A673 (cell line): ENCODE data around the gene DENND1A. TPM values are rescaled to one million over a fixed set of nuclear protein-coding genes. Genes with fewer than 3 reads are reported as not detected.

Experiments used
- BruUV-seq: library from RNA; stranded (reverse); fragments of 400-500 nt; replicated peaks from 2 replicates; lab custom pipeline; 2021; lab: Mats Ljungman, UMichigan
- CTCF ChIA-PET: fragments of 300-600 bp; sonication (Branson Sonifier 250); formaldehyde crosslinking; loops from one replicate; lab custom pipeline; 2022; ENCODE audit warnings: antibody characterized with exemption; lab: Charles Lee
- POLR2A ChIA-PET: fragments of 300-600 bp; sonication (Branson Sonifier 250); formaldehyde crosslinking; loops from one replicate; lab custom pipeline; 2022; ENCODE audit warnings: antibody characterized with exemption; ENCODE audit not compliant: low non-redundant PET; lab: Charles Lee
- DNase-seq: peaks from one replicate; pipeline ENCODE4 v3.0.0-alpha.2; 2015; ENCODE audit warnings: low spot score
- H3K27ac ChIP-seq: fragments of 200-600 bp; sonication (generic); 2 replicates; pipeline ENCODE4 v1.5.1; 2016; ENCODE audit warnings: mixed run types, low read depth, mild to moderate bottlenecking, mixed read lengths, antibody characterized with exemption, low read length; ENCODE audit not compliant: poor library complexity, severe bottlenecking
- H3K27me3 ChIP-seq: fragments of 200-600 bp; sonication (generic); replicated peaks from 2 replicates; pipeline ENCODE4 v1.6.1; 2017; ENCODE audit warnings: mixed run types, low read depth, mild to moderate bottlenecking, mixed read lengths, antibody characterized with exemption, low read length; ENCODE audit not compliant: insufficient read depth, poor library complexity
- H3K36me3 ChIP-seq: fragments of 200-600 bp; sonication (generic); 2 replicates; pipeline ENCODE4 v1.6.1; 2016; ENCODE audit warnings: mixed run types, mild to moderate bottlenecking, mixed read lengths, antibody characterized with exemption, low read length; ENCODE audit not compliant: insufficient read depth, poor library complexity, severe bottlenecking
- H3K4me1 ChIP-seq: fragments of 200-600 bp; sonication (generic); 2 replicates; pipeline ENCODE4 v1.6.1; 2017; ENCODE audit warnings: mixed run types, mild to moderate bottlenecking, mixed read lengths, antibody characterized with exemption, low read length; ENCODE audit not compliant: insufficient read depth, poor library complexity, severe bottlenecking
- H3K4me3 ChIP-seq: fragments of 200-600 bp; sonication (generic); 2 replicates; pipeline ENCODE4 v1.5.1; 2016; ENCODE audit warnings: low read depth, mixed run types, mild to moderate bottlenecking, mixed read lengths, low read length; ENCODE audit not compliant: poor library complexity, severe bottlenecking
- H3K9me3 ChIP-seq: fragments of 200-600 bp; sonication (generic); 2 replicates; pipeline ENCODE4 v1.6.1; 2016; ENCODE audit warnings: mixed run types, low read depth, mild to moderate bottlenecking, mixed read lengths, antibody characterized with exemption, low read length; ENCODE audit not compliant: poor library complexity, severe bottlenecking
- EZH2 ChIP-seq: fragments of 200-600 bp; sonication (generic); IDR thresholded peaks from 2 replicates; pipeline ENCODE4 v1.6.1; 2017; ENCODE audit warnings: borderline replicate concordance, low read depth, mild to moderate bottlenecking, mixed read lengths, antibody characterized with exemption, low read length; ENCODE audit not compliant: poor library complexity, severe bottlenecking
- intact Hi-C: fragments of 100-400 bp; cut with micrococcal nuclease; formaldehyde crosslinking; loops from one replicate; pipeline ENCODE4 v1.10.0; 2022; ENCODE audit not compliant: unreplicated experiment
- total RNA-seq: library from RNA; stranded (reverse); gene quantifications from 2 replicates; pipeline ENCODE4 v1.2.3, GENCODE V29; 2021
- TF ChIP-seq, protein P1 (sequence below): fragments of 300-800, 200-600 bp; sonication (generic); conservative IDR thresholded peaks from 2 replicates; pipeline ENCODE4 v1.5.1; 2017; ENCODE audit warnings: low read depth, mild to moderate bottlenecking, antibody characterized with exemption, low read length, moderate library complexity, mixed read lengths

Gene DENND1A
- total RNA-seq, 1 experiment from 2014 or later, result 12.0 TPM

DNA sequence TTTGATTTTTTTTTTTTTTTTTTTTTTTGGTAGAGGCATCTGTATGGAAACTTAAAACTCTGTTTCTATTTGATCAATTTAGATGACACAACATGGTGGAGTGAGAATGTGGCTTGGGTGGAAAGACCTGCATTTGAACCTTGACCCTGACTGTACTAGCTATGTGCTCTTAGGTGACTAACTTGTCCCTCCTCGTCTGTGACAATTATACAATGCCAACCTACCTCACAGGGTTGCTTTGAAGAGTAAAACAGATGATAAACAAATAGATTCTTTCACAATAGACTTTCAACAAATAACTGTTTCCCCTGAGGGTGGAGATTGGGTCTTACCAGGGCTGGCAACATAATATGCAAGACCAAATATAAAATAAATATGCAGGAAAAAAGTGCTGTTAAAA is 464.6 kb downstream of the DENND1A start:
- Histone ChIP-seq H3K9me3 (no peaks in the 10 kb centered on the region), H3K36me3 (no peaks in the 10 kb centered on the region), H3K4me1 (no peaks in the 10 kb centered on the region), H3K4me3 (no peak overlapping the region), H3K27ac (no peak overlapping the region), H3K27me3 (no peaks in the 10 kb centered on the region)
- TF ChIP-seq, protein P1, sequence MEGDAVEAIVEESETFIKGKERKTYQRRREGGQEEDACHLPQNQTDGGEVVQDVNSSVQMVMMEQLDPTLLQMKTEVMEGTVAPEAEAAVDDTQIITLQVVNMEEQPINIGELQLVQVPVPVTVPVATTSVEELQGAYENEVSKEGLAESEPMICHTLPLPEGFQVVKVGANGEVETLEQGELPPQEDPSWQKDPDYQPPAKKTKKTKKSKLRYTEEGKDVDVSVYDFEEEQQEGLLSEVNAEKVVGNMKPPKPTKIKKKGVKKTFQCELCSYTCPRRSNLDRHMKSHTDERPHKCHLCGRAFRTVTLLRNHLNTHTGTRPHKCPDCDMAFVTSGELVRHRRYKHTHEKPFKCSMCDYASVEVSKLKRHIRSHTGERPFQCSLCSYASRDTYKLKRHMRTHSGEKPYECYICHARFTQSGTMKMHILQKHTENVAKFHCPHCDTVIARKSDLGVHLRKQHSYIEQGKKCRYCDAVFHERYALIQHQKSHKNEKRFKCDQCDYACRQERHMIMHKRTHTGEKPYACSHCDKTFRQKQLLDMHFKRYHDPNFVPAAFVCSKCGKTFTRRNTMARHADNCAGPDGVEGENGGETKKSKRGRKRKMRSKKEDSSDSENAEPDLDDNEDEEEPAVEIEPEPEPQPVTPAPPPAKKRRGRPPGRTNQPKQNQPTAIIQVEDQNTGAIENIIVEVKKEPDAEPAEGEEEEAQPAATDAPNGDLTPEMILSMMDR, result no peak
- no peak for TF ChIP-seq EZH2
- DNase-seq, result no peak
- no TSS peak for BruUV-seq
- ChIA-PET CTCF (no interaction called here), POLR2A (no interaction called here)
- intact Hi-C loops, result no loop called here

DNA sequence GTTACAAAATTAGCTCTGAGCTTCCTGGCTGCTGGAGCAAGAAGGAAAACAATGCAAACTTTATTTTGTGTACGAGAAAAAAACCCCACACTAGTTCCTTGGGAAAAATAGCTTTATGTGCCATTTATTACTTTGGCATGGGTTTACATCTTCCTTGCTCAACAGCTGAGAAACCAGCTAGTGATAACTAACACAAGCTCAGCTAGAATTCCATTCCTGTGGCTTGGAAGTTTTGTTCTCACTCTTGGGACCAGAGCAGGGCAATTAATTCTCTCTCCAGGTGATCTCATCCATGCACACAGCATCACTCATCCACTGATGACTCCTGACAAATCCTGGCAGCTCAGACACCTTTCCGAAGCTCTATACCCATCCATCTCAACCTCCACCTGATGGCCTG is 469.8 kb downstream of the DENND1A start:
- DNase-seq, result no peak
- Histone ChIP-seq H3K27me3 (no peaks in the 10 kb centered on the region), H3K9me3 (no peaks in the 10 kb centered on the region), H3K27ac (no peak overlapping the region), H3K36me3 (no peaks in the 10 kb centered on the region), H3K4me3 (no peak overlapping the region), H3K4me1 (no peaks in the 10 kb centered on the region)
- TF ChIP-seq, protein P1, result no peak
- no peak for TF ChIP-seq EZH2
- intact Hi-C loops, result no loop called here
- POLR2A ChIA-PET, result no interaction called here
- CTCF ChIA-PET, result no interaction called here
- no TSS peak for BruUV-seq

DNA sequence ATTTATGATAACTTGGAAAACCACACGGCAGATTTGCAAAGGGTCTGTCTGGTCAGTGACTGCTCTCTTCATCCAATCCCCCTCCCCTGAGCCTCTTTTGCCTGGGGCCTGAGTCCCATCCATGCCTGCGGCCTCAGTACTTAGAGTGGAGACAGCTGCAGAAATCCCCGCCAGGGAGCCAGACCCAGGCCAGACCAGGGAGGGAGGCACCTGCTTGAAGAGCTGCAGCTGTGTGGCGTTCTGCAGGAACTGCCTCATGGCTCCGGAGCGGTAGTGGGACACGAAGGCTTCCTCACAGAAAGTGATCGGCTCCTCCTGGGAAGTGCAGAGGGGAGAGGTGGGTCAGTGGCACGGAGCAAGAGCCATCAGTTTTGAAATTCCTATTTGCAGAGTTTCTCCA is 472.3 kb downstream of the DENND1A start:
- no TSS peak for BruUV-seq
- ChIA-PET CTCF (no interaction called here), POLR2A (no interaction called here)
- Histone ChIP-seq H3K27me3 (no peaks in the 10 kb centered on the region), H3K27ac (no peak overlapping the region), H3K9me3 (no peaks in the 10 kb centered on the region), H3K4me1 (no peaks in the 10 kb centered on the region), H3K36me3 (no peaks in the 10 kb centered on the region), H3K4me3 (no peak overlapping the region)
- TF ChIP-seq, protein P1, result no peak
- no peak for TF ChIP-seq EZH2
- intact Hi-C loops, result no loop called here
- no peak for DNase-seq
